Hepatocyte (in vitro differentiated cells): ENCODE results near the gene KSR1.

Experiments
- CTCF ChIP-seq: fragments of 200-600 bp; sonication (generic); IDR thresholded peaks from 2 replicates; pipeline ENCODE4 v1.5.1; 2016; ENCODE audit warnings: antibody characterized with exemption, mild to moderate bottlenecking; ENCODE audit not compliant: poor library complexity
- EZH2 ChIP-seq: fragments of 200-600 bp; sonication (generic); IDR thresholded peaks from 2 replicates; pipeline ENCODE4 v1.6.1; 2016; ENCODE audit warnings: antibody characterized with exemption, mild to moderate bottlenecking, borderline replicate concordance
- EZH2phosphoT487 ChIP-seq: fragments of 200-600 bp; sonication (generic); IDR thresholded peaks from one replicate; pipeline ENCODE4 v1.6.1; 2018; ENCODE audit warnings: antibody characterized with exemption, mild to moderate bottlenecking, low read depth, moderate library complexity; ENCODE audit not compliant: unreplicated experiment, severe bottlenecking

GRCh38 chr17:27634776-27635175, 178.5 kb downstream of the KSR1 start:
- TF ChIP-seq EZH2 = no peak
- no peak for TF ChIP-seq CTCF
- no peak for TF ChIP-seq EZH2phosphoT487
